ENCODE measurements around the gene LILRB1. TPM values are rescaled to one million over a fixed set of nuclear protein-coding genes. Genes with fewer than 3 reads are reported as not detected.
"Not testable (repeated sequence)": the region's sequence is repeated elsewhere in the genome, so short reads cannot be mapped to it uniquely, and the experiment has no call there.

The LILRB1 gene
- polyA plus RNA-seq, 1 donor from 2014 or later, result not detected

- Histone ChIP-seq H4K20me1 (ENCODE audit: insufficient read depth) (no peaks in the 10 kb centered on the region), H3K4me3 (ENCODE audit: low read length) (no peak overlapping the region), H3F3A (ENCODE audit: insufficient read depth, low read length, poor library complexity, severe bottlenecking) (no peaks in the 10 kb centered on the region), H3K9me2 (ENCODE audit: insufficient read depth, low read length) (no peaks in the 10 kb centered on the region), H3K36me3 (ENCODE audit: insufficient read depth, low read length) (no peaks in the 10 kb centered on the region), H3K27me3 (ENCODE audit: insufficient read depth, low read depth, low read length) (no peaks in the 10 kb centered on the region), H3K9me3 (ENCODE audit: low read length) (no peaks in the 10 kb centered on the region), H3K79me2 (replicated peaks; ENCODE audit: insufficient read depth, low read length) (no peaks in the 10 kb centered on the region), H3K9ac (ENCODE audit: low read length) (no peak overlapping the region), H3K4me2 (ENCODE audit: low read length) (no peak overlapping the region), H2AFZ (ENCODE audit: low read depth, low read length) (no peak overlapping the region), H3K27ac (ENCODE audit: low read length) (no peak overlapping the region)
- TF ChIP-seq TAF1 (IDR thresholded peaks at IDR 0.05; ENCODE audit: low read depth), result no peak
- no peak for TF ChIP-seq MXI1 (conservative IDR thresholded peaks at IDR 0.05; ENCODE audit: poor library complexity, severe bottlenecking)
- TF ChIP-seq EZH2 (IDR thresholded peaks at IDR 0.05; ENCODE audit: borderline replicate concordance, insufficient read depth, low read length, poor library complexity, severe bottlenecking), result no peak
- no peak for TF ChIP-seq SMC3 (conservative IDR thresholded peaks at IDR 0.05; ENCODE audit: poor library complexity)
- TF ChIP-seq POLR2AphosphoS5 (IDR thresholded peaks at IDR 0.05), result no peak
- TF ChIP-seq REST (IDR thresholded peaks at IDR 0.05; ENCODE audit: borderline replicate concordance), result no peak
- TF ChIP-seq EP300 (conservative IDR thresholded peaks at IDR 0.05; ENCODE audit: poor library complexity, severe bottlenecking), result no peak
- TF ChIP-seq, protein P1, sequence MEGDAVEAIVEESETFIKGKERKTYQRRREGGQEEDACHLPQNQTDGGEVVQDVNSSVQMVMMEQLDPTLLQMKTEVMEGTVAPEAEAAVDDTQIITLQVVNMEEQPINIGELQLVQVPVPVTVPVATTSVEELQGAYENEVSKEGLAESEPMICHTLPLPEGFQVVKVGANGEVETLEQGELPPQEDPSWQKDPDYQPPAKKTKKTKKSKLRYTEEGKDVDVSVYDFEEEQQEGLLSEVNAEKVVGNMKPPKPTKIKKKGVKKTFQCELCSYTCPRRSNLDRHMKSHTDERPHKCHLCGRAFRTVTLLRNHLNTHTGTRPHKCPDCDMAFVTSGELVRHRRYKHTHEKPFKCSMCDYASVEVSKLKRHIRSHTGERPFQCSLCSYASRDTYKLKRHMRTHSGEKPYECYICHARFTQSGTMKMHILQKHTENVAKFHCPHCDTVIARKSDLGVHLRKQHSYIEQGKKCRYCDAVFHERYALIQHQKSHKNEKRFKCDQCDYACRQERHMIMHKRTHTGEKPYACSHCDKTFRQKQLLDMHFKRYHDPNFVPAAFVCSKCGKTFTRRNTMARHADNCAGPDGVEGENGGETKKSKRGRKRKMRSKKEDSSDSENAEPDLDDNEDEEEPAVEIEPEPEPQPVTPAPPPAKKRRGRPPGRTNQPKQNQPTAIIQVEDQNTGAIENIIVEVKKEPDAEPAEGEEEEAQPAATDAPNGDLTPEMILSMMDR (IDR thresholded peaks at IDR 0.05; ENCODE audit: poor library complexity, severe bottlenecking), result no peak
- TF ChIP-seq RAD21 (conservative IDR thresholded peaks at IDR 0.05), result no peak
These were observed 3.5 kb upstream of the LILRB1 start for GRCh38 chr19:54626757-54627156.

DNA sequence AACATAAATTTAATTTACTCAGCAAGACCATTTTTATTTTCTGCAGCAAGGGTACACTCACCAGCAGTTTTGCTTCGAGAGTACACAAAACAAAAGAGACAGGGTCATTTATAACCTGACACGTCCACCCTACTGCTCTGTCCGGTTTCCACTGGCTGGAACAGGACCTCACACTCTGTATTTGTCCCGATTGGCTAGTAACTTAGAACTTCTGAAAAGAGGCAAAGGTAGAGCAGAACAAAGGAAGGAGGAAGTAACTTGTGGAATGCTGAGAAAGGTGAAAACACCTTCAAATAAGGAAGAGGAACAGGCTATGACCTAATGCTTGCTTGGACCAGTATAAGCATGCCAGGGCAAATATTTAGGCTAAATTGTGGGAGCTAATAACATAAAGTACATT, 2.4 kb upstream of the LILRB1 start:
- H3K4me3 ChIP-seq (ENCODE audit: low read length); H3K79me2 ChIP-seq (replicated peaks; ENCODE audit: insufficient read depth, low read length); H3K9ac ChIP-seq (ENCODE audit: low read length); H3K4me2 ChIP-seq (ENCODE audit: low read length); H3K27me3 ChIP-seq (ENCODE audit: insufficient read depth, low read depth, low read length); H3F3A ChIP-seq (ENCODE audit: insufficient read depth, low read length, poor library complexity, severe bottlenecking); H3K27ac ChIP-seq (ENCODE audit: low read length); H3K36me3 ChIP-seq (ENCODE audit: insufficient read depth, low read length); H2AFZ ChIP-seq (ENCODE audit: low read depth, low read length); H3K9me3 ChIP-seq (ENCODE audit: low read length); H3K9me2 ChIP-seq (ENCODE audit: insufficient read depth, low read length); H4K20me1 ChIP-seq (ENCODE audit: insufficient read depth): not testable (repeated sequence)

GRCh38 chr19:54630782-54631181, 498 bp downstream of the LILRB1 start:
- Histone ChIP-seq H3F3A (ENCODE audit: insufficient read depth, low read length, poor library complexity, severe bottlenecking) (no peaks in the 10 kb centered on the region), H3K36me3 (ENCODE audit: insufficient read depth, low read length) (no peaks in the 10 kb centered on the region), H2AFZ (ENCODE audit: low read depth, low read length) (no peak overlapping the region), H3K9me3 (ENCODE audit: low read length) (peaks cover 2% of the 10 kb centered on the region), H3K4me2 (ENCODE audit: low read length) (no peak overlapping the region), H3K9me2 (ENCODE audit: insufficient read depth, low read length) (no peaks in the 10 kb centered on the region), H3K27ac (ENCODE audit: low read length) (no peak overlapping the region), H3K9ac (ENCODE audit: low read length) (no peak overlapping the region), H3K79me2 (replicated peaks; ENCODE audit: insufficient read depth, low read length) (no peaks in the 10 kb centered on the region), H4K20me1 (ENCODE audit: insufficient read depth) (no peaks in the 10 kb centered on the region), H3K27me3 (ENCODE audit: insufficient read depth, low read depth, low read length) (no peaks in the 10 kb centered on the region), H3K4me3 (ENCODE audit: low read length) (no peak overlapping the region)
- TF ChIP-seq TAF1 (IDR thresholded peaks at IDR 0.05; ENCODE audit: low read depth) (no peak), EZH2 (IDR thresholded peaks at IDR 0.05; ENCODE audit: borderline replicate concordance, insufficient read depth, low read length, poor library complexity, severe bottlenecking) (no peak), MXI1 (conservative IDR thresholded peaks at IDR 0.05; ENCODE audit: poor library complexity, severe bottlenecking) (no peak), RAD21 (conservative IDR thresholded peaks at IDR 0.05) (no peak), SMC3 (conservative IDR thresholded peaks at IDR 0.05; ENCODE audit: poor library complexity) (no peak), EP300 (conservative IDR thresholded peaks at IDR 0.05; ENCODE audit: poor library complexity, severe bottlenecking) (no peak), POLR2AphosphoS5 (IDR thresholded peaks at IDR 0.05) (no peak), REST (IDR thresholded peaks at IDR 0.05; ENCODE audit: borderline replicate concordance) (no peak)
- TF ChIP-seq, protein P1 (IDR thresholded peaks at IDR 0.05; ENCODE audit: poor library complexity, severe bottlenecking), result no peak

All from neural cell (in vitro differentiated cells).